Ovary (tissue), 3 donors: Measurements from ENCODE around the gene PRMT2.

Experiments used
- POLR2A ChIP-seq: fragments of 450-650 bp; IDR thresholded peaks from one replicate; pipeline ENCODE4 v1.6.1; 2017; ENCODE audit warnings: antibody characterized with exemption, mild to moderate bottlenecking, moderate library complexity
- TF ChIP-seq, protein P1 (sequence below), 3 donors: fragments of 450-650 bp in 2 of 3; fragments of 200-600 bp in 1 of 3; IDR thresholded peaks; one replicate each; pipeline versions ENCODE4 v1.5.1 to v1.8.0; 2016 to 2022; ENCODE audit warnings: antibody characterized with exemption in 3 of 3, mild to moderate bottlenecking in 1 of 3
- donor health status: DM: no; HTN: no; CAD: no.

DNA sequence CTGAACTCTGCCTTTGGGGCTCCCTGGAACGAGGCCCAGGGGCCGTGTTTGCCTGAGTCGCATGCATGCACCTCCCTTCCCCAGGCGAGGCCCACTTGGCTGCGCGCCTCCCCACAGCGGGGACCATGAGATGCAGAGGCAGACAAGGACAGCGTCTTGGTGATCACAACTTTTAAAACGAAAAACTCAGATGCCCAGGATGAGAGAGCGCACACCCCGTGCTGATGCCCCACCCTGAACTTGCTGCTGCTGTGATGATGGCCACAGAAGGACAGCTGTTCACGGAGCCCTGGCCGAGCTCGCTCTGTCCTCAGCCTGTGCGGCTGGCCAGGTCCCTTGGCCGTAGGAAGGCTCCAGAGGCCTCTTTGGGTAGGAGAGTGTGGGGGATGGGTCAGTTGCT is 11.4 kb upstream of the PRMT2 start:
- TF ChIP-seq, protein P1, sequence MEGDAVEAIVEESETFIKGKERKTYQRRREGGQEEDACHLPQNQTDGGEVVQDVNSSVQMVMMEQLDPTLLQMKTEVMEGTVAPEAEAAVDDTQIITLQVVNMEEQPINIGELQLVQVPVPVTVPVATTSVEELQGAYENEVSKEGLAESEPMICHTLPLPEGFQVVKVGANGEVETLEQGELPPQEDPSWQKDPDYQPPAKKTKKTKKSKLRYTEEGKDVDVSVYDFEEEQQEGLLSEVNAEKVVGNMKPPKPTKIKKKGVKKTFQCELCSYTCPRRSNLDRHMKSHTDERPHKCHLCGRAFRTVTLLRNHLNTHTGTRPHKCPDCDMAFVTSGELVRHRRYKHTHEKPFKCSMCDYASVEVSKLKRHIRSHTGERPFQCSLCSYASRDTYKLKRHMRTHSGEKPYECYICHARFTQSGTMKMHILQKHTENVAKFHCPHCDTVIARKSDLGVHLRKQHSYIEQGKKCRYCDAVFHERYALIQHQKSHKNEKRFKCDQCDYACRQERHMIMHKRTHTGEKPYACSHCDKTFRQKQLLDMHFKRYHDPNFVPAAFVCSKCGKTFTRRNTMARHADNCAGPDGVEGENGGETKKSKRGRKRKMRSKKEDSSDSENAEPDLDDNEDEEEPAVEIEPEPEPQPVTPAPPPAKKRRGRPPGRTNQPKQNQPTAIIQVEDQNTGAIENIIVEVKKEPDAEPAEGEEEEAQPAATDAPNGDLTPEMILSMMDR (IDR thresholded peaks at IDR 0.05) = no peak
- no peak for TF ChIP-seq POLR2A
